Vagina (tissue), 2 donors: ENCODE measurements around the gene MAP4K4.

ENCODE experiments used
- CTCF ChIP-seq, 3 experiments: fragments of 450-650 bp in 2 of 3; fragments of 200-600 bp in 1 of 3; sonication (generic) in 1 of 3; IDR thresholded peaks; one replicate each; pipeline ENCODE4 v1.5.1; 2017 to 2019; ENCODE audit warnings: antibody characterized with exemption in 3 of 3, mild to moderate bottlenecking in 2 of 3, moderate library complexity in 2 of 3
- POLR2A ChIP-seq, 2 donors: fragments of 450-650 bp; IDR thresholded peaks; one replicate each; pipeline ENCODE4 v1.6.1; 2017; ENCODE audit warnings: antibody characterized with exemption in 2 of 2, mild to moderate bottlenecking in 2 of 2, moderate library complexity in 2 of 2
- POLR2AphosphoS5 ChIP-seq, 2 donors: sonication (generic); formaldehyde crosslinking; IDR thresholded peaks; one replicate each; pipeline ENCODE4 v1.9.0; 2017; ENCODE audit warnings: antibody characterized with exemption in 2 of 2, mild to moderate bottlenecking in 2 of 2, low read depth in 1 of 2; ENCODE audit not compliant: insufficient read depth in 1 of 2

- no peak for TF ChIP-seq CTCF (IDR thresholded peaks at IDR 0.05)
- TF ChIP-seq POLR2A (IDR thresholded peaks at IDR 0.05), result no peak
- TF ChIP-seq POLR2AphosphoS5 (IDR thresholded peaks at IDR 0.05; ENCODE audit: insufficient read depth in 1 of 2, low read depth in 1 of 2), result no peak
Observed at GRCh38 chr2:101725038-101725437, 27.5 kb downstream of the MAP4K4 start.
